Stomach (tissue), 9 donors: Measurements from ENCODE around the gene PSMD14. TPM values are rescaled to one million over a fixed set of nuclear protein-coding genes. Genes with fewer than 3 reads are reported as not detected.

Source experiments
- DNase-seq, 2 donors: peaks; one replicate each; pipeline versions ENCODE4 v3.0.0 to v3.0.0-alpha.2; 2013 to 2019
- H3K27ac ChIP-seq, 5 donors: fragments of 200-600 bp in 4 of 5; sonication (generic) in 4 of 5; one replicate each; pipeline ENCODE4 v1.5.1; 2013 to 2019; ENCODE audit warnings: mild to moderate bottlenecking in 1 of 5, moderate library complexity in 1 of 5
- H3K27me3 ChIP-seq, 3 donors: fragments of 200-600 bp; sonication (generic); one replicate each; pipeline ENCODE4 v1.5.1; 2017 to 2019; ENCODE audit warnings: mixed run types in 1 of 3
- H3K36me3 ChIP-seq, 4 donors: fragments of 200-600 bp; sonication (generic); 1 replicate in 3 of 4; 2 replicates in 1 of 4; pipeline ENCODE4 v1.5.1; 2016 to 2019
- H3K4me1 ChIP-seq, 4 donors: fragments of 200-600 bp; sonication (generic); one replicate each; pipeline ENCODE4 v1.5.1; 2016 to 2019
- H3K4me3 ChIP-seq, 4 donors: fragments of 200-600 bp; sonication (generic) in 3 of 4; one replicate each; pipeline ENCODE4 v1.5.1; 2016 to 2019; ENCODE audit warnings: mild to moderate bottlenecking in 1 of 4
- H3K9me3 ChIP-seq, 4 donors: fragments of 200-600 bp; sonication (generic); one replicate each; pipeline ENCODE4 v1.5.1; 2016 to 2019
- CTCF ChIP-seq, 7 experiments: fragments of 450-650 bp in 4 of 7; fragments of 200-600 bp in 3 of 7; sonication (generic) in 3 of 7; IDR thresholded peaks; one replicate each; pipeline ENCODE4 v1.5.1; 2016 to 2019; ENCODE audit warnings: antibody characterized with exemption in 7 of 7, control low read depth in 2 of 7, mild to moderate bottlenecking in 1 of 7
- EP300 ChIP-seq: sonication (generic); formaldehyde crosslinking; IDR thresholded peaks from one replicate; pipeline ENCODE4 v1.6.1; 2017; ENCODE audit warnings: antibody characterized with exemption
- POLR2A ChIP-seq, 4 donors: fragments of 450-650 bp; IDR thresholded peaks; one replicate each; pipeline ENCODE4 v1.6.1; 2016; ENCODE audit warnings: antibody characterized with exemption in 4 of 4, control low read depth in 2 of 4, mild to moderate bottlenecking in 1 of 4, moderate library complexity in 1 of 4
- POLR2AphosphoS5 ChIP-seq, 3 donors: sonication (generic); formaldehyde crosslinking; IDR thresholded peaks; one replicate each; pipeline ENCODE4 v1.6.1; 2016; ENCODE audit warnings: antibody characterized with exemption in 3 of 3
- WGBS, 5 donors: extraction: QIAGEN DNeasy Blood & Tissue Kit in 3 of 5; methylation state at CpG; one replicate each; pipeline versions ENCODE4 v1.1.5 to v1.1.7; 2013 to 2018; 5-methylcytosine and 5-hydroxymethylcytosine counted together
- intact Hi-C: fragments of 100-400 bp; cut with DNase I; formaldehyde crosslinking; loops from one replicate; pipeline ENCODE4 v1.15.1; 2023; ENCODE audit warnings: low total_unique reads
- polyA plus RNA-seq, 3 donors: library from polyadenylated mRNA; stranded (reverse); fragments of 200-250 nt; gene quantifications; one replicate each; pipeline ENCODE4 v1.2.3, GENCODE V29; 2013
- small RNA-seq, 4 donors: library from RNA; depleted of rRNA; stranded (forward); fragments of <200 nt; gene quantifications; one replicate each; pipeline ENCODE3, GENCODE V24; 2016
- total RNA-seq, 5 donors: library from RNA; depleted of rRNA; stranded (reverse); fragments of >200 nt; gene quantifications; one replicate each; pipeline versions ENCODE4 v1.1.0 to v1.2.3, GENCODE V29; 2014 to 2016
- donor health status: healthy with polysubstance abuse.
- donor health status: Bipolar disorder and iron deficiency.
- donor health status: healthy.

Gene PSMD14
- total and polyA plus RNA-seq, 8 donors, result 2.9 to 47.2 (median 24.8) TPM

- WGBS, 5 donors, result 0 to 22% (median 17%) methylated on average over 1 of the region's 1 CpG
- Histone ChIP-seq H3K36me3 (no peaks in the 10 kb centered on the region), H3K9me3 (peaks cover 0 to 18% (median 13%) of the 10 kb centered on the region in 4 donors), H3K4me3 (no peak overlapping the region), H3K27ac (no peak overlapping the region), H3K4me1 (no peaks in the 10 kb centered on the region), H3K27me3 (peaks cover 0 to 63% (median under 1%) of the 10 kb centered on the region in 3 donors)
- intact Hi-C loops, result no loop called here
- TF ChIP-seq CTCF (IDR thresholded peaks at IDR 0.05) (no peak), EP300 (no peak), POLR2A (IDR thresholded peaks at IDR 0.05) (no peak), POLR2AphosphoS5 (IDR thresholded peaks at IDR 0.05) (no peak)
- DNase-seq, result no peak
Measured at GRCh38 chr2:161434118-161434517, 125.9 kb downstream of the PSMD14 start.

GRCh38 chr2:161436411-161436810, 128.2 kb downstream of the PSMD14 start:
- TF ChIP-seq POLR2AphosphoS5 (IDR thresholded peaks at IDR 0.05) (no peak), POLR2A (IDR thresholded peaks at IDR 0.05) (no peak), CTCF (IDR thresholded peaks at IDR 0.05) (no peak), EP300 (no peak)
- Histone ChIP-seq H3K9me3 (peaks cover 0 to 18% (median 13%) of the 10 kb centered on the region in 4 donors), H3K4me1 (no peaks in the 10 kb centered on the region), H3K27ac (no peak overlapping the region), H3K27me3 (peaks cover 0 to 52% (median 4%) of the 10 kb centered on the region in 3 donors), H3K36me3 (no peaks in the 10 kb centered on the region), H3K4me3 (no peak overlapping the region)
- 81 to 92% (median 82%) methylated on average over 3 of the region's 3 CpGs for WGBS, 5 donors
- no peak for DNase-seq
- intact Hi-C loops, result no loop called here

DNA sequence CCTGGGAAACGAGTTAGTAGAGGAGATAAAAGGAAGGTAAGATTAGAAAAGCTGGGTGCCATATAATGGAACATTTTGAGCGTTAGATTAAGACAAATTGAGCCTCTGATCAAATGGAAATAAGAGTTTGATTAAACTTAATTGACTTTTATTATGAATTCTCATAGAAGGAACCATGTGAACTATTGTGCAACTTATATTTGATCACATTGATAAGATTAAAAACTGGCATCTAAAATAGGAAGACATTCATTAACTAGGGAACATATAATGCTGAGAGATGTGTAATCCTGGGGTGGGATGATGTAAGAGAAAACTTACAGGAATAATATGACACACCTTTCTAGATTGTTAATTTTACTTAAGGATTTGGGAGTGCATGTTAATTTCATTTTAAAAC, 130.4 kb downstream of the PSMD14 start:
- intact Hi-C loops, result no loop called here
- TF ChIP-seq EP300, result no peak
- 27 to 50% (median 29%) methylated on average over 2 of the region's 2 CpGs for WGBS, 5 donors
- H3K36me3 ChIP-seq, result no peaks in the 10 kb centered on the region
- H3K9me3 ChIP-seq, result peaks cover 0 to 18% (median 13%) of the 10 kb centered on the region in 4 donors
- peaks cover 0 to 43% (median 8%) of the 10 kb centered on the region in 3 donors for H3K27me3 ChIP-seq
- no peaks in the 10 kb centered on the region for H3K4me1 ChIP-seq
- no peak for DNase-seq
- no peak overlapping the region for H3K4me3 ChIP-seq
- no peak overlapping the region for H3K27ac ChIP-seq

DNA sequence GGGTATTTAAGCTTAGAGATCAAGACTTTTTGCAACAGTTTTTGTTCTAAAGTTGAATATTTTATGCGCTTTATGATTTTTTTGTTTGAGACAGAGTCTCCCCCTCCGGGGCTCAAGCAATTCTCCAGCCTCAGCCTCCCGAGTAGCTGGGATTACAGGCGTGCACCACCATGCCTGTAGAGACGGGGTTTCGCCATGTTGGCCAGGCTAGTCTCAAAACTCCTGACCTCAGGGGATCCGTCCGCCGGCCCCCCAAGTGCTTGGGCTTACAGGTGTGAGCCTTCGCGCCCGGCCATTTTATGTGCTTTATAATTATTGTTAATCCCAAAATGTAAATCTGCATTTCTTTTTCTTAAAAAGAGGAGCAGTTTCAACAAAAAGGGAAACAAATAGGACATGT, 136.9 kb downstream of the PSMD14 start:
- WGBS, 5 donors, result 94 to 97% (median 96%) methylated on average over 12 of the region's 12 CpGs
- Histone ChIP-seq H3K4me1 (no peaks in the 10 kb centered on the region), H3K27me3 (peaks cover 0 to 23% (median 3%) of the 10 kb centered on the region in 3 donors), H3K27ac (no peak overlapping the region), H3K9me3 (no peaks in the 10 kb centered on the region), H3K36me3 (no peaks in the 10 kb centered on the region), H3K4me3 (no peak overlapping the region)
- no peak for DNase-seq
- intact Hi-C loops, result no loop called here
- no peak for TF ChIP-seq POLR2A (IDR thresholded peaks at IDR 0.05)

- DNase-seq, result no peak
- peaks cover 0 to 12% (median under 1%) of the 10 kb centered on the region in 3 donors for H3K27me3 ChIP-seq
- no peaks in the 10 kb centered on the region for H3K4me1 ChIP-seq
- TF ChIP-seq POLR2A (IDR thresholded peaks at IDR 0.05) (no peak), EP300 (no peak), POLR2AphosphoS5 (IDR thresholded peaks at IDR 0.05) (no peak), CTCF (IDR thresholded peaks at IDR 0.05) (no peak)
- no peak overlapping the region for H3K27ac ChIP-seq
- H3K9me3 ChIP-seq, result no peaks in the 10 kb centered on the region
- no peak overlapping the region for H3K4me3 ChIP-seq
- no peaks in the 10 kb centered on the region for H3K36me3 ChIP-seq
- intact Hi-C loops, result no loop called here
Measured at GRCh38 chr2:161448431-161448830, 140.2 kb downstream of the PSMD14 start.

Small RNAs within 50 kb of the gene (small RNA-seq; reads per million reads assigned to genes)
- 0 reads per million in 4 donors for gene RNA5SP108

Other genes with a start within 250 kb of the PSMD14 start
- gene TANK, start 148.0 kb upstream of the PSMD14 start, total RNA-seq, result 100 to 1,000 TPM in 1 of 5 donors, 10 to 100 TPM in 4; 12.2 to 140 (median 67.7) TPM
- 10 to 100 TPM; 19.7 to 35.0 (median 33.9) TPM for gene TANK, start 148.0 kb upstream of the PSMD14 start, polyA plus RNA-seq
- gene TBR1, start 107.9 kb downstream of the PSMD14 start, total RNA-seq, result not detected
- gene TBR1, start 107.9 kb downstream of the PSMD14 start, polyA plus RNA-seq, result not detected